ENCODE results near the gene ATG5.

The ATG5 gene

GRCh38 chr6:106223300-106223930 lies 102.1 kb downstream of the ATG5 start:
- H3K27ac ChIP-seq (ENCODE audit: low read depth, low read length) = no peak overlapping the region
- H3K4me2 ChIP-seq (ENCODE audit: low read length) = no peak overlapping the region
- H3K18ac ChIP-seq (ENCODE audit: low read length) = no peak overlapping the region
- H3K27me3 ChIP-seq (ENCODE audit: insufficient read depth, low read length, poor library complexity) = no peaks in the 10 kb centered on the region
- H3K4ac ChIP-seq (ENCODE audit: low read depth, low read length) = no peak overlapping the region
- H4K5ac ChIP-seq (ENCODE audit: low read length) = no peak overlapping the region
- no peak overlapping the region for H2BK120ac ChIP-seq (ENCODE audit: low read depth, low read length)
- no peaks in the 10 kb centered on the region for H3K36me3 ChIP-seq (ENCODE audit: control insufficient read depth, insufficient read depth, low read length)
- no peaks in the 10 kb centered on the region for H3K79me1 ChIP-seq (ENCODE audit: low read length)
- H3K4me1 ChIP-seq (ENCODE audit: control insufficient read depth, low read depth, low read length) = no peaks in the 10 kb centered on the region
- H2AK5ac ChIP-seq (ENCODE audit: low read length) = no peak overlapping the region
- no peak overlapping the region for H2BK15ac ChIP-seq (replicated peaks; ENCODE audit: low read depth)
- no CpG with 5 or more reads among the region's 2 CpGs for WGBS (ENCODE audit: extremely low coverage, insufficient coverage, low lambda C conversion rate)
- no peak overlapping the region for H3K56ac ChIP-seq (ENCODE audit: low read length)
- no peak overlapping the region for H2BK5ac ChIP-seq (ENCODE audit: low read length)
- no peak overlapping the region for H3K4me3 ChIP-seq (ENCODE audit: low read length)
- no peak overlapping the region for H3K9ac ChIP-seq (ENCODE audit: low read length)
- no peak overlapping the region for H4K8ac ChIP-seq (ENCODE audit: low read depth, low read length)
- no peak overlapping the region for H3K23ac ChIP-seq (ENCODE audit: low read length)
- H3K79me2 ChIP-seq (ENCODE audit: control insufficient read depth, insufficient read depth, low read length) = no peaks in the 10 kb centered on the region
- DNase-seq = peak; percentile 68

GRCh38 chr6:106220485-106220884 lies 105.1 kb downstream of the ATG5 start:
- Histone ChIP-seq H3K4me3 (ENCODE audit: low read length) (no peak overlapping the region), H2AK5ac (ENCODE audit: low read length) (no peak overlapping the region), H3K27ac (ENCODE audit: low read depth, low read length) (no peak overlapping the region), H4K5ac (ENCODE audit: low read length) (no peak overlapping the region), H4K8ac (ENCODE audit: low read depth, low read length) (no peak overlapping the region), H3K4me1 (ENCODE audit: control insufficient read depth, low read depth, low read length) (no peaks in the 10 kb centered on the region), H3K79me1 (ENCODE audit: low read length) (no peaks in the 10 kb centered on the region), H3K36me3 (ENCODE audit: control insufficient read depth, insufficient read depth, low read length) (no peaks in the 10 kb centered on the region), H2BK120ac (ENCODE audit: low read depth, low read length) (no peak overlapping the region), H3K4ac (ENCODE audit: low read depth, low read length) (no peak overlapping the region), H2BK15ac (replicated peaks; ENCODE audit: low read depth) (no peak overlapping the region), H2BK5ac (ENCODE audit: low read length) (no peak overlapping the region), H3K27me3 (ENCODE audit: insufficient read depth, low read length, poor library complexity) (no peaks in the 10 kb centered on the region), H3K23ac (ENCODE audit: low read length) (no peak overlapping the region), H3K18ac (ENCODE audit: low read length) (no peak overlapping the region), H3K79me2 (ENCODE audit: control insufficient read depth, insufficient read depth, low read length) (no peaks in the 10 kb centered on the region), H3K9ac (ENCODE audit: low read length) (no peak overlapping the region), H3K4me2 (ENCODE audit: low read length) (no peak overlapping the region), H3K56ac (ENCODE audit: low read length) (no peak overlapping the region)
- no peak for DNase-seq

- H2BK5ac ChIP-seq (ENCODE audit: low read length) = no peak overlapping the region
- no peaks in the 10 kb centered on the region for H3K4me1 ChIP-seq (ENCODE audit: control insufficient read depth, low read depth, low read length)
- H3K56ac ChIP-seq (ENCODE audit: low read length) = no peak overlapping the region
- no peaks in the 10 kb centered on the region for H3K79me1 ChIP-seq (ENCODE audit: low read length)
- no peaks in the 10 kb centered on the region for H3K36me3 ChIP-seq (ENCODE audit: control insufficient read depth, insufficient read depth, low read length)
- H4K8ac ChIP-seq (ENCODE audit: low read depth, low read length) = no peak overlapping the region
- H3K79me2 ChIP-seq (ENCODE audit: control insufficient read depth, insufficient read depth, low read length) = no peaks in the 10 kb centered on the region
- H3K4me3 ChIP-seq (ENCODE audit: low read length) = no peak overlapping the region
- H3K23ac ChIP-seq (ENCODE audit: low read length) = no peak overlapping the region
- H2BK15ac ChIP-seq (replicated peaks; ENCODE audit: low read depth) = no peak overlapping the region
- H3K9ac ChIP-seq (ENCODE audit: low read length) = no peak overlapping the region
- H4K5ac ChIP-seq (ENCODE audit: low read length) = no peak overlapping the region
- no peak overlapping the region for H3K18ac ChIP-seq (ENCODE audit: low read length)
- DNase-seq = no peak
- no peak overlapping the region for H3K4ac ChIP-seq (ENCODE audit: low read depth, low read length)
- no peak overlapping the region for H3K4me2 ChIP-seq (ENCODE audit: low read length)
- no peak overlapping the region for H3K27ac ChIP-seq (ENCODE audit: low read depth, low read length)
- no CpG with 5 or more reads among the region's 1 CpG for WGBS (ENCODE audit: extremely low coverage, insufficient coverage, low lambda C conversion rate)
- H3K27me3 ChIP-seq (ENCODE audit: insufficient read depth, low read length, poor library complexity) = no peaks in the 10 kb centered on the region
- H2AK5ac ChIP-seq (ENCODE audit: low read length) = no peak overlapping the region
- H2BK120ac ChIP-seq (ENCODE audit: low read depth, low read length) = no peak overlapping the region
These were observed 109.0 kb downstream of the ATG5 start for GRCh38 chr6:106216527-106216926.

DNA sequence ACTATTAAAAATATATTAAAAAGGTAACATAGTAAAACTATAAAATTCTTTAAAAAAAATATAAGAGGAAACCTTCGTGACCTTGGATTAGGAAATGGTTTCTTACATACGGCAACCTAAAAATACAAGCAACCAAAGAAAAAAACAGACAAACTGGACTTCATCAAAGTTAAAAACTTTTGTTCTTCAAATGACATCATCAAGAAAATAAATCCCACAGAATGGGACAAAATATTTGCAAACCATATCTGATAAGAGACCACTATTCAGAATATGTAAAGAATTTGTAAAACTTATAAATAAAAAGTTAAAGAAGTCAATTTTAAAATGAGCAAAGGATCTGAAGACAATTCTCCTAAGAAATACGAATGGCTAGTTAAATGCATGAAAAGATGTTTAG lies 110.0 kb downstream of the ATG5 start:
- H3K23ac ChIP-seq (ENCODE audit: low read length) = no peak overlapping the region
- no peak overlapping the region for H3K27ac ChIP-seq (ENCODE audit: low read depth, low read length)
- no peak overlapping the region for H3K9ac ChIP-seq (ENCODE audit: low read length)
- H3K4ac ChIP-seq (ENCODE audit: low read depth, low read length) = no peak overlapping the region
- no peak overlapping the region for H2BK15ac ChIP-seq (replicated peaks; ENCODE audit: low read depth)
- H4K8ac ChIP-seq (ENCODE audit: low read depth, low read length) = no peak overlapping the region
- no peak overlapping the region for H3K4me3 ChIP-seq (ENCODE audit: low read length)
- H3K18ac ChIP-seq (ENCODE audit: low read length) = no peak overlapping the region
- H4K5ac ChIP-seq (ENCODE audit: low read length) = no peak overlapping the region
- H3K27me3 ChIP-seq (ENCODE audit: insufficient read depth, low read length, poor library complexity) = no peaks in the 10 kb centered on the region
- no peaks in the 10 kb centered on the region for H3K4me1 ChIP-seq (ENCODE audit: control insufficient read depth, low read depth, low read length)
- H2BK120ac ChIP-seq (ENCODE audit: low read depth, low read length) = no peak overlapping the region
- no peaks in the 10 kb centered on the region for H3K79me1 ChIP-seq (ENCODE audit: low read length)
- no peak overlapping the region for H2AK5ac ChIP-seq (ENCODE audit: low read length)
- no peak overlapping the region for H3K56ac ChIP-seq (ENCODE audit: low read length)
- no peaks in the 10 kb centered on the region for H3K36me3 ChIP-seq (ENCODE audit: control insufficient read depth, insufficient read depth, low read length)
- WGBS (ENCODE audit: extremely low coverage, insufficient coverage, low lambda C conversion rate) = no CpG with 5 or more reads among the region's 3 CpGs
- no peak overlapping the region for H3K4me2 ChIP-seq (ENCODE audit: low read length)
- DNase-seq = no peak
- no peaks in the 10 kb centered on the region for H3K79me2 ChIP-seq (ENCODE audit: control insufficient read depth, insufficient read depth, low read length)
- no peak overlapping the region for H2BK5ac ChIP-seq (ENCODE audit: low read length)

DNA sequence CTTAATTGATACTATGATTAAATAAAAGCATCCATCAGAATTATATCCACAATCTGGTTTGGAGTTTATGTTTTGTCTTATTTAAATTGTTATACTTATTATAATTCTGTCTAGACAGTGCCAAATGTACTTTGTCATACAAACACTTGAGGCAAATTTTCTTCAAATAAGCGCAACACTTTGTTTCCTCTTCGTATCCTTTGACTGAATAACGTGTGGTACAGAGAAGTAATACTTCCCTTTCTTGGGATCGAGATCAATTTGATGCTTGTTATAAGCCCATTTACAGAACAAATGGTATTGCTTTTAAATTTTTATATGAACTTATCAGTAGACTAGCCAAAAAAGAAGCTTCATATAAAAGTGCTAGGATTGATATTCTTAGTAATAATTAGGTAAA lies 111.0 kb downstream of the ATG5 start:
- H2BK15ac ChIP-seq (replicated peaks; ENCODE audit: low read depth) = no peak overlapping the region
- H4K8ac ChIP-seq (ENCODE audit: low read depth, low read length) = no peak overlapping the region
- no peak overlapping the region for H2BK5ac ChIP-seq (ENCODE audit: low read length)
- DNase-seq = no peak
- no peak overlapping the region for H3K9ac ChIP-seq (ENCODE audit: low read length)
- H2BK120ac ChIP-seq (ENCODE audit: low read depth, low read length) = no peak overlapping the region
- H3K4me1 ChIP-seq (ENCODE audit: control insufficient read depth, low read depth, low read length) = no peaks in the 10 kb centered on the region
- no CpG with 5 or more reads among the region's 4 CpGs for WGBS (ENCODE audit: extremely low coverage, insufficient coverage, low lambda C conversion rate)
- H3K27ac ChIP-seq (ENCODE audit: low read depth, low read length) = no peak overlapping the region
- H2AK5ac ChIP-seq (ENCODE audit: low read length) = no peak overlapping the region
- H3K36me3 ChIP-seq (ENCODE audit: control insufficient read depth, insufficient read depth, low read length) = no peaks in the 10 kb centered on the region
- H3K4me3 ChIP-seq (ENCODE audit: low read length) = no peak overlapping the region
- H3K4ac ChIP-seq (ENCODE audit: low read depth, low read length) = no peak overlapping the region
- H3K27me3 ChIP-seq (ENCODE audit: insufficient read depth, low read length, poor library complexity) = no peaks in the 10 kb centered on the region
- H3K79me1 ChIP-seq (ENCODE audit: low read length) = no peaks in the 10 kb centered on the region
- H3K4me2 ChIP-seq (ENCODE audit: low read length) = no peak overlapping the region
- H4K5ac ChIP-seq (ENCODE audit: low read length) = no peak overlapping the region
- no peak overlapping the region for H3K18ac ChIP-seq (ENCODE audit: low read length)
- H3K56ac ChIP-seq (ENCODE audit: low read length) = no peak overlapping the region
- H3K23ac ChIP-seq (ENCODE audit: low read length) = no peak overlapping the region
- no peaks in the 10 kb centered on the region for H3K79me2 ChIP-seq (ENCODE audit: control insufficient read depth, insufficient read depth, low read length)

- no peak overlapping the region for H3K4ac ChIP-seq (ENCODE audit: low read depth, low read length)
- H3K9ac ChIP-seq (ENCODE audit: low read length) = no peak overlapping the region
- no peak overlapping the region for H4K8ac ChIP-seq (ENCODE audit: low read depth, low read length)
- H3K4me3 ChIP-seq (ENCODE audit: low read length) = no peak overlapping the region
- H3K36me3 ChIP-seq (ENCODE audit: control insufficient read depth, insufficient read depth, low read length) = no peaks in the 10 kb centered on the region
- whole genome bisulfite sequencing (ENCODE audit: extremely low coverage, insufficient coverage, low lambda C conversion rate) = no CpG with 5 or more reads among the region's 2 CpGs
- H3K23ac ChIP-seq (ENCODE audit: low read length) = no peak overlapping the region
- no peaks in the 10 kb centered on the region for H3K79me2 ChIP-seq (ENCODE audit: control insufficient read depth, insufficient read depth, low read length)
- H3K4me2 ChIP-seq (ENCODE audit: low read length) = no peak overlapping the region
- no peaks in the 10 kb centered on the region for H3K27me3 ChIP-seq (ENCODE audit: insufficient read depth, low read length, poor library complexity)
- H2BK120ac ChIP-seq (ENCODE audit: low read depth, low read length) = no peak overlapping the region
- no peak overlapping the region for H3K56ac ChIP-seq (ENCODE audit: low read length)
- H3K27ac ChIP-seq (ENCODE audit: low read depth, low read length) = no peak overlapping the region
- H3K4me1 ChIP-seq (ENCODE audit: control insufficient read depth, low read depth, low read length) = no peaks in the 10 kb centered on the region
- no peaks in the 10 kb centered on the region for H3K79me1 ChIP-seq (ENCODE audit: low read length)
- H2AK5ac ChIP-seq (ENCODE audit: low read length) = no peak overlapping the region
- no peak overlapping the region for H4K5ac ChIP-seq (ENCODE audit: low read length)
- no peak for DNase-seq
- H2BK15ac ChIP-seq (replicated peaks; ENCODE audit: low read depth) = no peak overlapping the region
- no peak overlapping the region for H2BK5ac ChIP-seq (ENCODE audit: low read length)
- no peak overlapping the region for H3K18ac ChIP-seq (ENCODE audit: low read length)
These were observed 111.8 kb downstream of the ATG5 start for GRCh38 chr6:106213660-106214289.
